Measurements from ENCODE around the gene SYPL1. TPM values are rescaled to one million over a fixed set of nuclear protein-coding genes. Genes with fewer than 3 reads are reported as not detected.

Gene SYPL1
- total RNA-seq (2022; extraction: Qiagen RNA extraction; ENCODE audit: low read depth), result 77.4 to 97.3 TPM (median 90.3 TPM) in 5 replicates

GRCh38 chr7:106112118-106112971 lies at the start of gene SYPL1:
Gene SYPL1, minus strand, starts transcription at chr7:106112312. Its CDS starts 104 bp downstream, at chr7:106112208.

Other genes with a start within 250 kb of the SYPL1 start
- gene ATXN7L1, start 235.7 kb downstream of the SYPL1 start, total RNA-seq (2022; extraction: Qiagen RNA extraction; ENCODE audit: low read depth), result 6.1 to 7.0 TPM (median 6.6 TPM) in 5 replicates
- 4.0 to 6.3 TPM (median 4.9 TPM) in 5 replicates for gene CDHR3, start 149.0 kb downstream of the SYPL1 start, total RNA-seq (2022; extraction: Qiagen RNA extraction; ENCODE audit: low read depth)
- gene NAMPT, start 172.7 kb upstream of the SYPL1 start, total RNA-seq (2022; extraction: Qiagen RNA extraction; ENCODE audit: low read depth), result 106 to 155 TPM (median 125 TPM) in 5 replicates